ENCODE data around the gene MYO1B. TPM values are rescaled to one million over a fixed set of nuclear protein-coding genes. Genes with fewer than 3 reads are reported as not detected.

MYO1B gene
- total RNA-seq, 1 donor, result 246 TPM

DNA sequence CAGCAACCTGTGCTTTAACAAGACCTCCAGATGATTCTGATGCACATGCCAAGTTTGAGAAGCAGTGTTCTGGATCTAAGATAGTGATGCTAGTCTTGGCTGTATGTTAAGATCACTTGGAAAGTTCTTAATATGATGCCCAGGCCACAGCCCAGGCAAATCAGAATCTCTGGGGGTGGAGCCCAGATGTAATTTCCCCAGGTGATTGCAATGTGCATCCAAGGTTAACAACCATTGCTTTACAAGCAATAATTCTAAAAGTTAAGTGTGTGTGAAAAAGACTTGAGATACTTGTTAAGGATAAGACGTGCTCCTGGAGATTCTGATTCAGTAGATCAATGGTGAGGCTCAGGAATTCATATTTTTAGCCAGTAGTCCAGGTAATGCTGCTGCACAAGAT, 44.3 kb upstream of the MYO1B start:
- Histone ChIP-seq H3K27me3 (ENCODE audit: insufficient read depth, low read length) (no peaks in the 10 kb centered on the region), H4K20me1 (ENCODE audit: insufficient read depth, low read length) (no peaks in the 10 kb centered on the region), H3K9me3 (ENCODE audit: low read depth, low read length) (no peaks in the 10 kb centered on the region), H3K4me2 (ENCODE audit: insufficient read depth, low read length) (no peak overlapping the region), H3K36me3 (ENCODE audit: insufficient read depth, low read length) (no peaks in the 10 kb centered on the region), H3K27ac (ENCODE audit: low read depth, low read length) (no peak overlapping the region), H2AFZ (ENCODE audit: low read length) (no peak overlapping the region), H3K4me3 (ENCODE audit: insufficient read depth, low read length) (no peak overlapping the region), H3K4me1 (ENCODE audit: insufficient read depth, low read length) (peaks cover 14% of the 10 kb centered on the region), H3K79me2 (ENCODE audit: insufficient read depth, low read length) (no peaks in the 10 kb centered on the region)
- no peak for DNase-seq (ENCODE audit: insufficient read length, low spot score, missing footprints)
- no peak for TF ChIP-seq CTCF (IDR thresholded peaks at IDR 0.05; ENCODE audit: extremely low read depth, low read depth, low read length)

DNA sequence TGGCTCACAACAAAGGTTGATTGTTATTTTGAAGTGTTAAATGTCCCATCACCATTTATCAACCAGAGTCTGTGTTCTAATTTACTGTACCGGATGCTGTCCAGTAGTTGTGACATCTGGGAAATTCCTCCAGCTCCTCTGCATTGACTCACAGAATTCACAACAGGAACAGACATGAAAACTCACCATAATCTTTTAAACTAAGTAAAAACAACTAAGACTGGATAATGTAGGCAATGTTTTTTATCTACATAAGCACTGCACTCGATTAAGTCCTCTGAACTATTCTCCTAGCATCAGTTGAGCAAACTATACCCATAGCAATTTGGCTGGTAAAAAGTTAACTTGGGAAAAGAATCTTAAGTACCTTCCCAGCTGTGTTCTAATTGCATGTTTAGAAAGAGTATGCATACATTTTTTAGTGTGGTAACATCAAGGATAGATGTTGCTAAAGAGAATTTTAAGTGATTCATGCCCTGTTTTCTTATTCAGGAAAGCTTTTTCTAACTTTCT, 42.9 kb upstream of the MYO1B start:
- Histone ChIP-seq H3K4me1 (ENCODE audit: insufficient read depth, low read length) (peaks cover 14% of the 10 kb centered on the region), H2AFZ (ENCODE audit: low read length) (no peak overlapping the region), H3K4me2 (ENCODE audit: insufficient read depth, low read length) (peak overlapping the region; percentile 26), H4K20me1 (ENCODE audit: insufficient read depth, low read length) (no peaks in the 10 kb centered on the region), H3K27me3 (ENCODE audit: insufficient read depth, low read length) (no peaks in the 10 kb centered on the region), H3K36me3 (ENCODE audit: insufficient read depth, low read length) (no peaks in the 10 kb centered on the region), H3K27ac (ENCODE audit: low read depth, low read length) (peak overlapping the region; percentile 89), H3K79me2 (ENCODE audit: insufficient read depth, low read length) (no peaks in the 10 kb centered on the region), H3K4me3 (ENCODE audit: insufficient read depth, low read length) (no peak overlapping the region), H3K9me3 (ENCODE audit: low read depth, low read length) (no peaks in the 10 kb centered on the region)
- DNase-seq (ENCODE audit: insufficient read length, low spot score, missing footprints), result peak; percentile 73
- no peak for TF ChIP-seq CTCF (IDR thresholded peaks at IDR 0.05; ENCODE audit: extremely low read depth, low read depth, low read length)

DNA sequence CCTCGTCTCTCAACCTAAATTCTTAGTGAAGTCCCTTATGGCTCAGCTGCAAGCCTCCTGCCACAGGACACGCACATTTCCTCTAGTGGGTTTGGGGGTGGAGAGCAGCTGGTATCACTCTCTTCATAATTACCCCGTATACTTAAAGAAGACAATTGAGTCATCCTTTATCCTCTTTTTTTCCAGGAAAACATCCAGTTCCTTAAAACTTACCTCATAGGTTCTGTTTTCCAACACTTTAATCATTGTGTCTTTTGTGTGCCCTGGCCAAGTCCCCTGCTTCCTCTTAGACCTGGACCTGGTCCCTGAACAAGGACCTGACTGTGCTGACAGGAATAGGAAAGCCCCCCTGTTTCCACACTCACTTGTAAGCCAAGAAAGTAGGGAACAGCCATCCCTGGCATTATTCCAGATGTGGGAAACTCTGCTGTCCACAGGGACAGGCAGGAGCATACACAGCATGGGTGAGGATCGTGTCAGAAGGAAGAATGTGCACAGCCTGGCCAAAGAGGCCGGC, 42.3 kb upstream of the MYO1B start:
- Histone ChIP-seq H3K36me3 (ENCODE audit: insufficient read depth, low read length) (no peaks in the 10 kb centered on the region), H3K27me3 (ENCODE audit: insufficient read depth, low read length) (no peaks in the 10 kb centered on the region), H3K79me2 (ENCODE audit: insufficient read depth, low read length) (no peaks in the 10 kb centered on the region), H3K9me3 (ENCODE audit: low read depth, low read length) (no peaks in the 10 kb centered on the region), H3K27ac (ENCODE audit: low read depth, low read length) (peak overlapping the region; percentile 89), H4K20me1 (ENCODE audit: insufficient read depth, low read length) (no peaks in the 10 kb centered on the region), H3K4me3 (ENCODE audit: insufficient read depth, low read length) (no peak overlapping the region), H2AFZ (ENCODE audit: low read length) (peak overlapping the region; percentile 12), H3K4me1 (ENCODE audit: insufficient read depth, low read length) (peaks cover 14% of the 10 kb centered on the region), H3K4me2 (ENCODE audit: insufficient read depth, low read length) (peak overlapping the region; percentile 26)
- TF ChIP-seq CTCF (IDR thresholded peaks at IDR 0.05; ENCODE audit: extremely low read depth, low read depth, low read length), result no peak
- peak; percentile 53 for DNase-seq (ENCODE audit: insufficient read length, low spot score, missing footprints)

- Histone ChIP-seq H3K27me3 (ENCODE audit: insufficient read depth, low read length) (no peaks in the 10 kb centered on the region), H3K36me3 (ENCODE audit: insufficient read depth, low read length) (no peaks in the 10 kb centered on the region), H2AFZ (ENCODE audit: low read length) (no peak overlapping the region), H3K79me2 (ENCODE audit: insufficient read depth, low read length) (no peaks in the 10 kb centered on the region), H3K4me2 (ENCODE audit: insufficient read depth, low read length) (no peak overlapping the region), H4K20me1 (ENCODE audit: insufficient read depth, low read length) (no peaks in the 10 kb centered on the region), H3K4me1 (ENCODE audit: insufficient read depth, low read length) (peaks cover 14% of the 10 kb centered on the region), H3K27ac (ENCODE audit: low read depth, low read length) (no peak overlapping the region), H3K9me3 (ENCODE audit: low read depth, low read length) (no peaks in the 10 kb centered on the region), H3K4me3 (ENCODE audit: insufficient read depth, low read length) (no peak overlapping the region)
- no peak for TF ChIP-seq CTCF (IDR thresholded peaks at IDR 0.05; ENCODE audit: extremely low read depth, low read depth, low read length)
- DNase-seq (ENCODE audit: insufficient read length, low spot score, missing footprints), result no peak
Observed at GRCh38 chr2:191204433-191204832, 40.8 kb upstream of the MYO1B start.

Data from osteoblast (primary cell).